ENCODE data around the gene EPB41L1. TPM values are rescaled to one million over a fixed set of nuclear protein-coding genes. Genes with fewer than 3 reads are reported as not detected.

EPB41L1 gene
- total and polyA plus RNA-seq, 4 donors = 13.5 to 61.9 (median 32.8) TPM

GRCh38 chr20:36173451-36173933 is 19.0 kb downstream of the EPB41L1 start:
- Histone ChIP-seq H3K27ac (ENCODE audit: low read depth in 1 of 2, low read length in 1 of 2) (no peak overlapping the region), H3K9ac (ENCODE audit: insufficient read depth in 1 of 2, low read length in 2 of 2) (no peak overlapping the region), H3K27me3 (ENCODE audit: control insufficient read depth in 3 of 3, insufficient read depth in 3 of 3, low read length in 2 of 3) (no peaks in the 10 kb centered on the region), H3K4me1 (ENCODE audit: control insufficient read depth in 5 of 5, insufficient read depth in 5 of 5, low read length in 5 of 5) (peaks cover 0 to 10% (median 0%) of the 10 kb centered on the region in 5 donors), H3K9me3 (ENCODE audit: control insufficient read depth in 4 of 4, insufficient read depth in 3 of 4, low read length in 3 of 4) (no peaks in the 10 kb centered on the region), H3K4me3 (no peak overlapping the region), H3K36me3 (ENCODE audit: control insufficient read depth in 4 of 4, insufficient read depth in 4 of 4, low read length in 4 of 4) (peaks cover 0 to 9% (median 4%) of the 10 kb centered on the region in 4 donors)
- ATAC-seq (ENCODE audit: insufficient read depth, low FRiP score) (no peak), DNase-seq (peak; percentile 68 to 73 (median 72))
- TF ChIP-seq, protein P1, sequence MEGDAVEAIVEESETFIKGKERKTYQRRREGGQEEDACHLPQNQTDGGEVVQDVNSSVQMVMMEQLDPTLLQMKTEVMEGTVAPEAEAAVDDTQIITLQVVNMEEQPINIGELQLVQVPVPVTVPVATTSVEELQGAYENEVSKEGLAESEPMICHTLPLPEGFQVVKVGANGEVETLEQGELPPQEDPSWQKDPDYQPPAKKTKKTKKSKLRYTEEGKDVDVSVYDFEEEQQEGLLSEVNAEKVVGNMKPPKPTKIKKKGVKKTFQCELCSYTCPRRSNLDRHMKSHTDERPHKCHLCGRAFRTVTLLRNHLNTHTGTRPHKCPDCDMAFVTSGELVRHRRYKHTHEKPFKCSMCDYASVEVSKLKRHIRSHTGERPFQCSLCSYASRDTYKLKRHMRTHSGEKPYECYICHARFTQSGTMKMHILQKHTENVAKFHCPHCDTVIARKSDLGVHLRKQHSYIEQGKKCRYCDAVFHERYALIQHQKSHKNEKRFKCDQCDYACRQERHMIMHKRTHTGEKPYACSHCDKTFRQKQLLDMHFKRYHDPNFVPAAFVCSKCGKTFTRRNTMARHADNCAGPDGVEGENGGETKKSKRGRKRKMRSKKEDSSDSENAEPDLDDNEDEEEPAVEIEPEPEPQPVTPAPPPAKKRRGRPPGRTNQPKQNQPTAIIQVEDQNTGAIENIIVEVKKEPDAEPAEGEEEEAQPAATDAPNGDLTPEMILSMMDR (IDR thresholded peaks at IDR 0.05; ENCODE audit: control extremely low read depth, extremely low read depth) = no peak
- 14 to 31% methylated on average over 11 of the region's 11 CpGs for WGBS, 2 donors

DNA sequence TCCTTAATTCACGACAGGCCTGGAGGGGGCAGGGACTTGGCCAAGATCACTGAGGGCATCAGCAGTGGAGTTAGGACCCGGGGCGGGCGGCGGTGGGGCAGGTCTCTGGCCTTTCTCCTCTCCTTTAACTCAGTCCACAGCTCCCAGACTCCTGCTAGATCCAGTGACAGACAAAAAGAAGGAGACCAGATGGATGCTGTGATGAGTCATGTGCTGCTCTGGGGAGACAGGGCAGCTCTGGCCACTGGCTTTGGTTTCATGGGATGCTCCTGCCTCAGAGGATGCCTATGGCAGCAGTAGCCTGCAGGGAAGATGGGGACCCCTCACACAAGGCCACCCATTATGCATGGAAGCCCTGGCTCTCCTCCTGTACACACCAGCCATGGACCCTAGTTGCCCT is 20.5 kb downstream of the EPB41L1 start:
- Histone ChIP-seq H3K27me3 (ENCODE audit: control insufficient read depth in 3 of 3, insufficient read depth in 3 of 3, low read length in 2 of 3) (no peaks in the 10 kb centered on the region), H3K9ac (ENCODE audit: insufficient read depth in 1 of 2, low read length in 2 of 2) (no peak overlapping the region), H3K27ac (ENCODE audit: low read depth in 1 of 2, low read length in 1 of 2) (no peak overlapping the region), H3K4me3 (no peak overlapping the region), H3K4me1 (ENCODE audit: control insufficient read depth in 5 of 5, insufficient read depth in 5 of 5, low read length in 5 of 5) (peaks cover 0 to 10% (median 0%) of the 10 kb centered on the region in 5 donors), H3K9me3 (ENCODE audit: control insufficient read depth in 4 of 4, insufficient read depth in 3 of 4, low read length in 3 of 4) (no peaks in the 10 kb centered on the region), H3K36me3 (ENCODE audit: control insufficient read depth in 4 of 4, insufficient read depth in 4 of 4, low read length in 4 of 4) (peaks cover 0 to 16% (median 4%) of the 10 kb centered on the region in 4 donors)
- DNase-seq = no peak
- 95 to 96% methylated on average over 5 of the region's 5 CpGs for WGBS, 2 donors
- TF ChIP-seq, protein P1 (IDR thresholded peaks at IDR 0.05; ENCODE audit: control extremely low read depth, extremely low read depth) = no peak
- ATAC-seq (ENCODE audit: insufficient read depth, low FRiP score) = no peak

DNA sequence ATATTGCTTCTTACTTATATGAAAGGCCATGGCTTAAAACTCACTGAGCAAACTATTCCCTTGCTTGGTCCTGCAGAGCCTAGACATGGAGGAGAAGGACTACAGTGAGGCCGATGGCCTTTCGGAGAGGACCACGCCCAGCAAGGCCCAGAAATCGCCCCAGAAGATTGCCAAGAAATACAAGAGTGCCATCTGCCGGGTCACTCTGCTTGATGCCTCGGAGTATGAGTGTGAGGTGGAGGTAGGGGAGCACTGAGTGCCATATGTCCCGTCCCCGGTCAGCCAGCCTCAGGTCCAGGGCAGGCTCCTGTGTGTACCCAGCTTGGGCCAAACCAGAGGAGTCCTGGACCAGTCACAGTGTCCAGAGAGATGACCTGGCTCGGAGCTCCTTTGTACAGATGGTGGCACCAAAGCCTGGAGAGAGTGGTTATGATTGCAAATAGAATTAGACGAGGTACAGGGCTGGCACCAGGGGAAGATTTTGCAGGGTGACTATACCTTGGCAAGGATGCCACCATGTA is 21.0 kb downstream of the EPB41L1 start:
- Histone ChIP-seq H3K27me3 (ENCODE audit: control insufficient read depth in 3 of 3, insufficient read depth in 3 of 3, low read length in 2 of 3) (no peaks in the 10 kb centered on the region), H3K4me3 (no peak overlapping the region), H3K36me3 (ENCODE audit: control insufficient read depth in 4 of 4, insufficient read depth in 4 of 4, low read length in 4 of 4) (peaks cover 0 to 20% (median 4%) of the 10 kb centered on the region in 4 donors), H3K9ac (ENCODE audit: insufficient read depth in 1 of 2, low read length in 2 of 2) (no peak overlapping the region), H3K4me1 (ENCODE audit: control insufficient read depth in 5 of 5, insufficient read depth in 5 of 5, low read length in 5 of 5) (peaks cover 0 to 10% (median 0%) of the 10 kb centered on the region in 5 donors), H3K27ac (ENCODE audit: low read depth in 1 of 2, low read length in 1 of 2) (no peak overlapping the region), H3K9me3 (ENCODE audit: control insufficient read depth in 4 of 4, insufficient read depth in 3 of 4, low read length in 3 of 4) (no peaks in the 10 kb centered on the region)
- 93 to 97% methylated on average over 10 of the region's 10 CpGs for WGBS, 2 donors
- TF ChIP-seq, protein P1 (IDR thresholded peaks at IDR 0.05; ENCODE audit: control extremely low read depth, extremely low read depth) = no peak
- DNase-seq (no peak), ATAC-seq (ENCODE audit: insufficient read depth, low FRiP score) (no peak)

DNA sequence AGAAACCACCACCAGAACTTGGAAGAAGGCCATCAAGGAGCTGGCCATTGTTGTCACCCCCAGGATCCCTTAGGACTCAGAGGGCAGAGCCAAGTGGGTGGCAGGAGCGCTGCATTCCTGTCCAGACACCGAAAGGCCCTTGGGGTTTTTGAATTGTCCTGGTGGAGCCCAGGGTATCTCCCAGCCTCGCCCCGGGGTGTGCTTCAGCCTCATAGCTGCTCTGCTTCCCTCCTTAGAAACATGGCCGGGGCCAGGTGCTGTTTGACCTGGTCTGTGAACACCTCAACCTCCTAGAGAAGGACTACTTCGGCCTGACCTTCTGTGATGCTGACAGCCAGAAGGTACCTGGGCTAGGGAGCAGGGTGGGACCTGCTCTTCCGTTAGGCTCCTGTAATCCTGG is 23.2 kb downstream of the EPB41L1 start:
- no peak for DNase-seq
- TF ChIP-seq, protein P1 (IDR thresholded peaks at IDR 0.05; ENCODE audit: control extremely low read depth, extremely low read depth) = no peak

More for the DNA sequence above, 23.2 kb downstream of the EPB41L1 start:
- Histone ChIP-seq H3K4me3 (no peak overlapping the region), H3K27ac (ENCODE audit: low read depth in 1 of 2, low read length in 1 of 2) (no peak overlapping the region), H3K9me3 (ENCODE audit: control insufficient read depth in 4 of 4, insufficient read depth in 3 of 4, low read length in 3 of 4) (no peaks in the 10 kb centered on the region), H3K9ac (ENCODE audit: insufficient read depth in 1 of 2, low read length in 2 of 2) (no peak overlapping the region), H3K27me3 (ENCODE audit: control insufficient read depth in 3 of 3, insufficient read depth in 3 of 3, low read length in 2 of 3) (no peaks in the 10 kb centered on the region), H3K36me3 (ENCODE audit: control insufficient read depth in 4 of 4, insufficient read depth in 4 of 4, low read length in 4 of 4) (peaks cover 0 to 26% (median 7%) of the 10 kb centered on the region in 4 donors), H3K4me1 (ENCODE audit: control insufficient read depth in 5 of 5, insufficient read depth in 5 of 5, low read length in 5 of 5) (peaks cover 0 to 10% (median 0%) of the 10 kb centered on the region in 5 donors)
- WGBS, 2 donors = 94% methylated on average over 7 of the region's 7 CpGs
- ATAC-seq (ENCODE audit: insufficient read depth, low FRiP score) = no peak

Measured in lung (tissue), 12 donors.